Heart right ventricle (tissue), 16 donors: ENCODE results near the gene MLEC. TPM values are rescaled to one million over a fixed set of nuclear protein-coding genes. Genes with fewer than 3 reads are reported as not detected.

Experiments used
- ATAC-seq, 8 donors: fragments of 200-7000 bp; cut with Tn5 transposase; one replicate each; pipeline ENCODE4 v1.9.1; 2020; ENCODE audit warnings: mild to moderate bottlenecking in 8 of 8, moderate library complexity in 8 of 8, moderate number of reproducible peaks in 1 of 8
- DNase-seq, 2 donors: peaks; one replicate each; pipeline ENCODE4 v3.0.0-alpha.2; 2020
- H3K27ac ChIP-seq, 10 donors: fragments of 200-600 bp; sonication (generic) in 2 of 10; one replicate each; pipeline versions ENCODE4 v1.5.0 to v1.8.0; 2020 to 2022; ENCODE audit warnings: mild to moderate bottlenecking in 3 of 10
- H3K27me3 ChIP-seq, 7 donors: fragments of 200-600 bp; one replicate each; pipeline ENCODE4 v1.8.0; 2021 to 2022; ENCODE audit warnings: mild to moderate bottlenecking in 2 of 7
- H3K36me3 ChIP-seq, 9 donors: fragments of 200-600 bp; sonication (generic) in 1 of 9; one replicate each; pipeline versions ENCODE4 v1.5.0 to v1.8.0; 2020 to 2022; ENCODE audit warnings: mild to moderate bottlenecking in 2 of 9
- H3K4me1 ChIP-seq, 9 donors: fragments of 200-600 bp; sonication (generic) in 1 of 9; one replicate each; pipeline versions ENCODE4 v1.5.0 to v1.8.0; 2020 to 2022; ENCODE audit warnings: mild to moderate bottlenecking in 4 of 9
- H3K4me3 ChIP-seq, 10 donors: fragments of 200-600 bp; sonication (generic) in 2 of 10; one replicate each; pipeline versions ENCODE4 v1.5.0 to v1.8.0; 2020 to 2022; ENCODE audit warnings: mild to moderate bottlenecking in 7 of 10, moderate library complexity in 2 of 10
- H3K9me3 ChIP-seq, 11 donors: fragments of 200-600 bp in 10 of 11; sonication (generic) in 2 of 11; one replicate each; pipeline versions ENCODE4 v1.5.0 to v1.8.0; 2013 to 2022; ENCODE audit warnings: mild to moderate bottlenecking in 2 of 11, control low read depth in 1 of 11, moderate library complexity in 1 of 11
- CTCF ChIP-seq, 9 donors: fragments of 200-600 bp; sonication (generic) in 2 of 9; IDR thresholded peaks; one replicate each; pipeline versions ENCODE4 v1.5.0 to v1.8.0; 2021 to 2022; ENCODE audit warnings: antibody characterized with exemption in 9 of 9, mild to moderate bottlenecking in 5 of 9, moderate library complexity in 1 of 9
- WGBS, 2 donors: extraction: QIAGEN DNeasy Blood & Tissue Kit; methylation state at CpG; one replicate each; pipeline ENCODE4 v1.1.7; 2013; ENCODE audit warnings: inconsistent platforms in 1 of 2; 5-methylcytosine and 5-hydroxymethylcytosine counted together
- intact Hi-C, 10 donors: fragments of 100-400 bp; cut with DNase I; formaldehyde crosslinking; loops; one replicate each; pipeline versions ENCODE4 v1.11.1 to v1.14.2; 2022
- polyA plus RNA-seq, 2 donors: library from polyadenylated mRNA; stranded (reverse); fragments of 200-250 nt; gene quantifications; one replicate each; pipeline ENCODE4 v1.2.3, GENCODE V29; 2013
- total RNA-seq, 10 donors: library from RNA; stranded (reverse); fragmentation: NEBNext Ultra II Directional in 3 of 10; extraction: Animal tissue kit (Norgen Biotek cat#: 25700) in 3 of 10; gene quantifications; one replicate each; pipeline versions ENCODE4 v1.2.1 to v1.2.4, GENCODE V29; 2021 to 2023
- donor health status: Arrhythmogenic right ventricular cardiomyopathy.
- donor health status: ischemic (EF 13 %, LVEDD 7.1; RV severe dilation, severe dysfunction).
- donor health status: healthy with polysubstance abuse.
- donor health status: DM: no; HTN: yes; CAD: no.
- donor health status: DM: no; HTN: no; CAD: no.
- donor health status: ischemic (EF 25% LVEDD 6.9; RV normal size, moderate dysfunction).
- donor health status: ischemic (EF 25% LVEDD 5.7; RV mildly dilated, moderate dysfunction).
- donor health status: healthy.
- donor health status: DM: yes; HTN: yes; CAD: no.
- donor health status: Ischemic cardiomyopathy.
- donor health status: ischemic (EF 35%, LVEDD 5.7; RV mildly dilated, moderate dysfunction).
- donor health status: nonischemic (EF 11% LVEDD 7.7; RV severe dilation, severe dysfunction).
- donor health status: DM: yes; HTN: yes; CAD: no.
- donor health status: PGD.
- donor health status: ischemic (EF 29% LVEDD 5.4; RV normal size, mild dysfunction).
- donor health status: nonischemic (EF 23%, LVEDD 6.1; RV moderate dilation, normal function).

The MLEC gene
- total and polyA plus RNA-seq, 12 donors = 35.3 to 179 (median 112) TPM

GRCh38 chr12:120647375-120647755 is 39.6 kb upstream of the MLEC start:
- no peak for TF ChIP-seq CTCF (IDR thresholded peaks at IDR 0.05)
- Histone ChIP-seq H3K36me3 (no peaks in the 10 kb centered on the region), H3K4me3 (no peak overlapping the region), H3K27me3 (peaks cover 1 to 61% (median 34%) of the 10 kb centered on the region in 7 donors), H3K4me1 (peaks cover 6 to 36% (median 23%) of the 10 kb centered on the region in 9 donors), H3K9me3 (no peaks in the 10 kb centered on the region), H3K27ac (no peak overlapping the region)
- ATAC-seq (no peak), DNase-seq (no peak)
- WGBS, 2 donors = 87 to 89% methylated on average over 13 of the region's 13 CpGs
- intact Hi-C loops = loop anchor here in 9 of 10 donors (2.0 to 5.0 kb wide), 9 partner anchors 40 to 325 kb away; partner anchors contain the start of genes UNC119B (in 3 of the 9), POP5 (in 2 of the 9) and MLEC (in 1 of the 9)

GRCh38 chr12:120649442-120650232 is 37.3 kb upstream of the MLEC start:
- ATAC-seq (peak in 4 of 8 donors; percentile 1 to 29 (median 5)), DNase-seq (peak; percentile 16 to 51)
- TF ChIP-seq CTCF (IDR thresholded peaks at IDR 0.05) = peak in 3 of 9 donors; percentile 20 to 33 (median 21)
- H3K36me3 ChIP-seq = no peaks in the 10 kb centered on the region
- H3K4me3 ChIP-seq = peak overlapping the region; percentile 33 to 57 (median 48)
- peak overlapping the region; percentile 31 to 85 (median 68) for H3K27ac ChIP-seq
- no peaks in the 10 kb centered on the region for H3K9me3 ChIP-seq
- intact Hi-C loops = loop anchor here (1.0 to 5.0 kb wide), 11 partner anchors 37 to 323 kb away; partner anchors contain the start of genes MLEC (in 5 of the 10), UNC119B (in 3 of the 10) and POP5 (in 2 of the 10)
- H3K4me1 ChIP-seq = peaks cover 12 to 57% (median 46%) of the 10 kb centered on the region in 9 donors
- H3K27me3 ChIP-seq = peaks cover 0 to 38% (median 12%) of the 10 kb centered on the region in 7 donors
- WGBS, 2 donors = 11 to 20% methylated on average over 33 of the region's 33 CpGs

GRCh38 chr12:120650233-120650690 is 36.7 kb upstream of the MLEC start:
- DNase-seq (no peak), ATAC-seq (no peak)
- Histone ChIP-seq H3K27me3 (peaks cover 0 to 32% (median 5%) of the 10 kb centered on the region in 7 donors), H3K4me3 (peak overlapping the region; percentile 1 to 57 (median 48)), H3K9me3 (no peaks in the 10 kb centered on the region), H3K27ac (peak overlapping the region; percentile 56 to 85 (median 68)), H3K36me3 (no peaks in the 10 kb centered on the region), H3K4me1 (peaks cover 12 to 62% (median 52%) of the 10 kb centered on the region in 9 donors)
- 43 to 61% methylated on average over 12 of the region's 12 CpGs for WGBS, 2 donors
- TF ChIP-seq CTCF (IDR thresholded peaks at IDR 0.05) = no peak
- intact Hi-C loops = loop anchor here in 2 of 10 donors (5.0 kb wide), 1 partner anchor 37 kb away; the partner anchor contains the start of gene MLEC (in 2 of the 2)

GRCh38 chr12:120651821-120652220 is 35.1 kb upstream of the MLEC start:
- peak overlapping the region in 7 of 10 donors; percentile 56 to 85 (median 68) for H3K27ac ChIP-seq
- WGBS, 2 donors = 55 to 68% methylated on average over 5 of the region's 5 CpGs
- peaks cover 0 to under 1% (median 0%) of the 10 kb centered on the region in 9 donors for H3K36me3 ChIP-seq
- ATAC-seq = peak in 1 of 8 donors; percentile 18
- intact Hi-C loops = loop anchor here in 2 of 10 donors (5.0 kb wide), 1 partner anchor 35 kb away; the partner anchor contains the start of gene MLEC (in 2 of the 2)
- DNase-seq = no peak
- peak overlapping the region in 8 of 10 donors; percentile 44 to 57 (median 52) for H3K4me3 ChIP-seq
- H3K27me3 ChIP-seq = peaks cover 0 to 16% (median 0%) of the 10 kb centered on the region in 7 donors
- H3K9me3 ChIP-seq = no peaks in the 10 kb centered on the region
- no peak for TF ChIP-seq CTCF (IDR thresholded peaks at IDR 0.05)
- H3K4me1 ChIP-seq = peaks cover 12 to 66% (median 52%) of the 10 kb centered on the region in 9 donors
